ENCODE data around the gene MALRD1. TPM values are rescaled to one million over a fixed set of nuclear protein-coding genes. Genes with fewer than 3 reads are reported as not detected.

MALRD1 gene
- total RNA-seq, 1 experiment from 2014 or later, result 0.86 TPM

DNA sequence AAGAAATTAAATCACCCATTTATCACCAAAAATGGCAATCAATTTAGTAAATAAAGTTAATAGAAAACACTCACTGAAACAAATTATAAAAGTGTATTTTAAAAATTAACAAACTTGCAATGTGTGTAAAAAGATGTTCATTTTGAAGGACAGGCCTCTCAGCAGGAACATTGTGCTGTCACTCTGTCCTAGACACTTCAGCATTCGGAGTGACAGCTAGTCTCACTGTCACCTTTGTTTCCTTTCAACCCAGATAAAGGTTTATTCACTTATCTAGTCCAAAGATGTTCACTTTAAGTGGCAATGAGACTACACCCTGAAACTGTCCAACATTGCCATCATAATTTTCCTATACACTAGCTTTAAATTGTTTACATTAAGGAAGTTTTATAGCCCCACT, 675.7 kb downstream of the MALRD1 start:
- no TSS peak for BruUV-seq (replicated peaks)
- Histone ChIP-seq H3K9me3 (ENCODE audit: low read depth, low read length, poor library complexity, severe bottlenecking) (peaks cover 9% of the 10 kb centered on the region), H3K4me3 (ENCODE audit: low read depth, low read length, poor library complexity, severe bottlenecking) (no peak overlapping the region), H3K27ac (ENCODE audit: low read depth, low read length, poor library complexity, severe bottlenecking) (no peak overlapping the region), H3K4me1 (ENCODE audit: insufficient read depth, low read length, poor library complexity, severe bottlenecking) (peaks cover 11% of the 10 kb centered on the region), H3K36me3 (ENCODE audit: insufficient read depth, low read length, poor library complexity, severe bottlenecking) (no peaks in the 10 kb centered on the region), H3K27me3 (replicated peaks; ENCODE audit: insufficient read depth, low read depth, low read length, poor library complexity) (no peaks in the 10 kb centered on the region)
- no peak for TF ChIP-seq EZH2 (IDR thresholded peaks at IDR 0.05; ENCODE audit: borderline replicate concordance, low read depth, low read length, poor library complexity, severe bottlenecking)
- TF ChIP-seq, protein P1, sequence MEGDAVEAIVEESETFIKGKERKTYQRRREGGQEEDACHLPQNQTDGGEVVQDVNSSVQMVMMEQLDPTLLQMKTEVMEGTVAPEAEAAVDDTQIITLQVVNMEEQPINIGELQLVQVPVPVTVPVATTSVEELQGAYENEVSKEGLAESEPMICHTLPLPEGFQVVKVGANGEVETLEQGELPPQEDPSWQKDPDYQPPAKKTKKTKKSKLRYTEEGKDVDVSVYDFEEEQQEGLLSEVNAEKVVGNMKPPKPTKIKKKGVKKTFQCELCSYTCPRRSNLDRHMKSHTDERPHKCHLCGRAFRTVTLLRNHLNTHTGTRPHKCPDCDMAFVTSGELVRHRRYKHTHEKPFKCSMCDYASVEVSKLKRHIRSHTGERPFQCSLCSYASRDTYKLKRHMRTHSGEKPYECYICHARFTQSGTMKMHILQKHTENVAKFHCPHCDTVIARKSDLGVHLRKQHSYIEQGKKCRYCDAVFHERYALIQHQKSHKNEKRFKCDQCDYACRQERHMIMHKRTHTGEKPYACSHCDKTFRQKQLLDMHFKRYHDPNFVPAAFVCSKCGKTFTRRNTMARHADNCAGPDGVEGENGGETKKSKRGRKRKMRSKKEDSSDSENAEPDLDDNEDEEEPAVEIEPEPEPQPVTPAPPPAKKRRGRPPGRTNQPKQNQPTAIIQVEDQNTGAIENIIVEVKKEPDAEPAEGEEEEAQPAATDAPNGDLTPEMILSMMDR (conservative IDR thresholded peaks at IDR 0.05; ENCODE audit: low read depth, low read length), result no peak
- intact Hi-C loops (cut with micrococcal nuclease; ENCODE audit: unreplicated experiment), result no loop called here
- ChIA-PET CTCF (no interaction called here), POLR2A (ENCODE audit: low non-redundant PET) (no interaction called here)
- no peak for DNase-seq (ENCODE audit: low spot score)

DNA sequence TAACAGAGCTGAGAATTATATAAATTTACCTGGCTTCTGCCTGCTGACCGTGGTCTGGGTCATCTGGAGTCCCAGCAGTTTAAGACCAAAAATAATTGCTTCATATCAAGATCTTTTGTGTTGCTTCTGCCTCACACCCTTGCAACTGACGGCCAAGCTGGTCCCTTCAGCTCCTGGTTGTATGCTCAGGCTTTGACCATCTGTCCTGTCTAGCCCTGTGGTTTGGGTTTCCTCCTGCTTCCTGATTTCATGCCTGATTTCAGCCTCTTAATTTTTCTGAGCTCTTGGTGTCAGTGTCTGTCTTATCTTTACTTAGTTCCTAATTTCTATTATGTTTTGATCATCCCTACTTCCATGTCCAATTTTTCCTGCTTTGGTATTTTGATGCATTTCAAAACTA, 679.8 kb downstream of the MALRD1 start:
- no TSS peak for BruUV-seq (replicated peaks)
- CTCF ChIA-PET, result no interaction called here
- POLR2A ChIA-PET (ENCODE audit: low non-redundant PET), result interaction anchor here (0.6 kb wide), 1 partner anchor 400 kb away, joined by 17 read pairs; no protein-coding TSS in a partner anchor
- DNase-seq (ENCODE audit: low spot score), result no peak
- intact Hi-C loops (cut with micrococcal nuclease; ENCODE audit: unreplicated experiment), result no loop called here
- Histone ChIP-seq H3K36me3 (ENCODE audit: insufficient read depth, low read length, poor library complexity, severe bottlenecking) (no peaks in the 10 kb centered on the region), H3K4me1 (ENCODE audit: insufficient read depth, low read length, poor library complexity, severe bottlenecking) (peaks cover 4% of the 10 kb centered on the region), H3K27me3 (replicated peaks; ENCODE audit: insufficient read depth, low read depth, low read length, poor library complexity) (no peaks in the 10 kb centered on the region), H3K27ac (ENCODE audit: low read depth, low read length, poor library complexity, severe bottlenecking) (no peak overlapping the region), H3K9me3 (ENCODE audit: low read depth, low read length, poor library complexity, severe bottlenecking) (peaks cover 9% of the 10 kb centered on the region), H3K4me3 (ENCODE audit: low read depth, low read length, poor library complexity, severe bottlenecking) (no peak overlapping the region)
- TF ChIP-seq, protein P1 (conservative IDR thresholded peaks at IDR 0.05; ENCODE audit: low read depth, low read length), result no peak
- no peak for TF ChIP-seq EZH2 (IDR thresholded peaks at IDR 0.05; ENCODE audit: borderline replicate concordance, low read depth, low read length, poor library complexity, severe bottlenecking)

DNA sequence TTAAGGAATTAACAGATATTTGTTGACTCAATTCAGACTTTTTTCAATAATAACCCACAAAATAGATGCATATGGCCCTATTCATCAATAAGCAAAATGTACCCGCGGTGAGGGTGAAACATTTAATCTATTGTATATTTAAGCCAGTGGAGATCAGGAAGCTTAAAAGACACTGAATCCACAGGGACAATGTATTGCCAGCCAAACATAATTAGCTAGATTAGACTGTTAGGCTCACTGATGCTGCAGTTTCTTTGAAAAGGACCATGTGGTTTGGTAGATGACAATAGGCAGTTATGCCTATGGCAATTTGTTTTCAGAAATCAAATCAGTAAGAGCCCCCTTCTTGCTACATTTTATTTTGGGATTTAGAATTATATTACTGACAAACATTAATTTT, 680.4 kb downstream of the MALRD1 start:
- Histone ChIP-seq H3K27me3 (replicated peaks; ENCODE audit: insufficient read depth, low read depth, low read length, poor library complexity) (no peaks in the 10 kb centered on the region), H3K4me3 (ENCODE audit: low read depth, low read length, poor library complexity, severe bottlenecking) (no peak overlapping the region), H3K27ac (ENCODE audit: low read depth, low read length, poor library complexity, severe bottlenecking) (no peak overlapping the region), H3K36me3 (ENCODE audit: insufficient read depth, low read length, poor library complexity, severe bottlenecking) (no peaks in the 10 kb centered on the region), H3K9me3 (ENCODE audit: low read depth, low read length, poor library complexity, severe bottlenecking) (peaks cover 9% of the 10 kb centered on the region), H3K4me1 (ENCODE audit: insufficient read depth, low read length, poor library complexity, severe bottlenecking) (peaks cover 4% of the 10 kb centered on the region)
- peak; percentile 35 for DNase-seq (ENCODE audit: low spot score)
- ChIA-PET CTCF (no interaction called here), POLR2A (ENCODE audit: low non-redundant PET) (no interaction called here)
- intact Hi-C loops (cut with micrococcal nuclease; ENCODE audit: unreplicated experiment), result no loop called here
- no TSS peak for BruUV-seq (replicated peaks)
- TF ChIP-seq EZH2 (IDR thresholded peaks at IDR 0.05; ENCODE audit: borderline replicate concordance, low read depth, low read length, poor library complexity, severe bottlenecking), result no peak
- TF ChIP-seq, protein P1 (conservative IDR thresholded peaks at IDR 0.05; ENCODE audit: low read depth, low read length), result no peak

Measured in A673 (cell line).